SK-N-DZ (cell line): ENCODE data around the gene NANOGP8.
"Not testable (repeated sequence)": the region's sequence is repeated elsewhere in the genome, so short reads cannot be mapped to it uniquely, and the experiment has no call there.

Experiments
- DNase-seq: peaks from one replicate; pipeline ENCODE4 v3.0.0-alpha.2; 2015; ENCODE audit warnings: low spot score

Gene NANOGP8

DNA sequence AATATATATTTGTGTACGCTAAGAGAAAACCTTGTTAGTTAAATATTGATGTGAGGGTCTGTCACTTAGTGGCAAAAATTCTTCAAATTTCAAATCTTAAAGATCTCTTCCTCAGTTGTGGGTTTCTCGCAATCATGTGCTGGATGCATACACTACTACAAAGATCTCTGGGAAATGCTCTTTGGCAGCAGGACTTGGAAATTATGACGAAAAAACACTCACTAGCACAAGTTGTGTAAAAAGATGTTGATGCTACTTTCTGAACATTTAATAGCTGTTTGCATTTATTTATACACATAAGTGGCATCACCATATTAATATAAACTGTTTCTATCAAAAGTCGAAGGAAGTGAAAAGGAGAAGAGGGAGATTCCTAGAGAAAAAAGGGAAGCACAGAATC, 10.8 kb upstream of the NANOGP8 start:
- DNase-seq: no peak

DNA sequence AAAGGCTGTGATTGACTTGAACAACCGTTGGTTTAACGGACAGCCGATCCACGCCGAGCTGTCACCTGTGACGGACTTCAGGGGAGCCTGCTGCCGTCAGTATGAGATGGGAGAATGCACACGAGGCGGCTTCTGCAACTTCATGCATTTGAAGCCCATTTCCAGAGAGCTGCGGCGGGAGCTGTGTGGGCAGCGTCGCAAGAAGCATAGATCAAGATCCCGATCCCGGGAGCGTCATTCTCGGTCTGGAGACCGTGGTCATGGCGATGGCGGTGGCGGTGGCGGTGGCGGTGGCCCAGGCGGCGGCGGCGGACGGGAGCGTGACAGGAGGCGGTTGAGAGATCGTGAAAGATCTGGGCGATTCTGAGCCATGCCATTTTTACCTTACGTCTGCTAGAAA, 7.8 kb upstream of the NANOGP8 start:
- no peak for DNase-seq

DNA sequence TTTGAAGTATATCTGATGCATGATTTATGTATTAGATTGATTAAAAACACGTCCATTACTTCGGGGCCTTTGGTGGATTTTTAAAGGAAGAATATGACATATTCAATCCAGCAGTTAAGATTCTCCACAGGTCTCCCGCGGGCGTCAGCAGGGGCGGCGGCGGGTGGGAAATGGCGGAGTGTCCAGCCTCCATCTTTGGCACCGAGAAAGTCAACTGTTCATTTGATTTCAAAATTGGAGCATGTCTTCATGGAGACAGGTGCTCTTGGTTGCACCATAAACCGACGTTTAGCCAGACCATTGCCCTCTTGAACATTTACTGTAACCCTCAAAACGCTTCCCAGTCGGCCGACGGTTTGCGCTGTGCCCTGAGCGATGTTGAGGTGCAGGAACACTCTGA, 7.2 kb upstream of the NANOGP8 start:
- no peak for DNase-seq

DNA sequence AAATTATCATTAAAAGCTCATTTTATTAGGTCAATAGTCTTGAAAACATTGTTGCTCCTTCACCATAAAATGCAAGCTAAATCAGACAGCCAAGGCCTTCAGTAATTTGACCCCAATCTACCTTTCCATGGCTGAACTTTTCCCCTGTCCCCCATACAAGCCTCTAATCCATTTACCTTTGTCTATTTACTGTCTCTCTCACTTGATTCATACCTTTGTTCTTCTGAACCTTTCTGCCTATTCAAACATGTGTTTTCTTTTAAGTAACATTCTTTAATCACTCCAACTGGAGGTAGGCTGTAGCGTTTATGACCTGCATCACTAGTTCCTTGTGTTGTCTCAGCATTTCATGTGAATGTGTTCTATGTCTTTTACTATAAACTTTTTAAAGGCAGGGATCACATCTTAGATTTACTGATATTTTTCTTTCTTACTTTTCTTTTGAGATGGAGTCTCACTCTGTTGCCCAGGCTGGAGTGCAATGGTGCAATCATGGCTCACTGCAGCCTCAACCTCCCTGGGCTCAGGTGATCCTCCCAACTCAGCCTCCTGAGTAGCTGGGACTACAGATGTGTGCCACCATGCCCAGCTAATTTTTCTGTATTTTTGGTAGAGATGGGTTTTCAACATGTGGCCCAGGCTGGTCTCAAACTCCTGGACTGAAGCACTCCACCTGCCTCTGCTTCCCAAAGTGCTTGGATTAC, 5.2 kb upstream of the NANOGP8 start:
- DNase-seq: no peak

DNA sequence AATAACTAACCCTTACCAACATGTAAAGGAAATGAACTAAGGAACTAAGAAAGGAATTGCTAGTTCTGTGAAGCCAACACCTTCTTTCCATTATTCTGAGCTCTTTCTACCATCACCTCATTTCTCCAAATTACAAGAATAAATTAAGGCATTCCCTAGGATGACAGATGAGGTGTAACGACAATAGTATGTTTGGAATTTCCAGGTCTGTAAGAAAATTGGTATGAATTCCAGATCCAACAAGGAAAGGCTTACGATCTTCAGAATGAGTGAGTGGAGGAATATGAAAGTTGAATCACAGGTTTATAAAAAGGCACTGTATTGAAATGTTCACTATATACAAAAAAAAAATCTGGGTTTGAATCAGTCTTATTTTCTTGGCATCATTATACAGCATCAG, 4.5 kb upstream of the NANOGP8 start:
- DNase-seq: no peak

DNA sequence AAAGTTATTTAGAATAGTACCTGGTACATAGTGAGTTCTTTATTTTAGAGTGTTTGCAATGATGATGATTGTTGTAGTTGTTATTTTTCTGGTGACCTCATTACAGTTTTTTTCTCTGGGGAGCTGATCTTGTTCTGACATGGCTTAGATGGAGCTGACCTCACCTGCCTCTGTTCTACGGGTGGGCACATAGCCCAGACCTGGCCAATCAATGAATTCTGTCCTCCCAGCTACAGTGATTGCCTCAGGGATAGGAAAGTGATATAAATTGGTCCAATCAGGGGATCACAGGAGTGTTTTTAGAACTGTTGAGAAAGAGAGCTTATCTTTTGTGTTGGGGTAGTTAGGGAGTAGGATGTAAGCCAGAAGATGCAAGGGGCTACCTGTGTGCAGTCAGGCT, 3.2 kb upstream of the NANOGP8 start:
- DNase-seq: no peak

DNA sequence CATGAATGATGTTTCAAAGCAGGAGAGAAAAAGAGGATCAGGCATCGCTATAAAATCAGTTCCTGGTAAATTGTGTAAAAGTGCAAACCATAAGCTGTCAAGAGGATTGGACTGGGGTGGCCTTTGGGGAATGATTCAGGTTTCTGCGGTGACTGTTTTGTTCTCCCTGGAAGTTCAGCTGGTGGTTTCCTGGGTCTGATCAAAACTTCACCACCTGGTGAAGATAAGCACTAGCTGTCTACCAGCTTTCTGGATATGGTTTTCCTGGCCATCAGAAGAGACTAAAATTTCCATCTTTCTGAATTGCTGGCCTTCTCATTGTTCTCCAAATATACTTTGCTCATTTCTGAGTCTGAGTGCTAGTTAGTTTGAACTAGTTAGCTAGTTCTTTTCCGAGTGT, 2.7 kb upstream of the NANOGP8 start:
- DNase-seq: no peak

DNA sequence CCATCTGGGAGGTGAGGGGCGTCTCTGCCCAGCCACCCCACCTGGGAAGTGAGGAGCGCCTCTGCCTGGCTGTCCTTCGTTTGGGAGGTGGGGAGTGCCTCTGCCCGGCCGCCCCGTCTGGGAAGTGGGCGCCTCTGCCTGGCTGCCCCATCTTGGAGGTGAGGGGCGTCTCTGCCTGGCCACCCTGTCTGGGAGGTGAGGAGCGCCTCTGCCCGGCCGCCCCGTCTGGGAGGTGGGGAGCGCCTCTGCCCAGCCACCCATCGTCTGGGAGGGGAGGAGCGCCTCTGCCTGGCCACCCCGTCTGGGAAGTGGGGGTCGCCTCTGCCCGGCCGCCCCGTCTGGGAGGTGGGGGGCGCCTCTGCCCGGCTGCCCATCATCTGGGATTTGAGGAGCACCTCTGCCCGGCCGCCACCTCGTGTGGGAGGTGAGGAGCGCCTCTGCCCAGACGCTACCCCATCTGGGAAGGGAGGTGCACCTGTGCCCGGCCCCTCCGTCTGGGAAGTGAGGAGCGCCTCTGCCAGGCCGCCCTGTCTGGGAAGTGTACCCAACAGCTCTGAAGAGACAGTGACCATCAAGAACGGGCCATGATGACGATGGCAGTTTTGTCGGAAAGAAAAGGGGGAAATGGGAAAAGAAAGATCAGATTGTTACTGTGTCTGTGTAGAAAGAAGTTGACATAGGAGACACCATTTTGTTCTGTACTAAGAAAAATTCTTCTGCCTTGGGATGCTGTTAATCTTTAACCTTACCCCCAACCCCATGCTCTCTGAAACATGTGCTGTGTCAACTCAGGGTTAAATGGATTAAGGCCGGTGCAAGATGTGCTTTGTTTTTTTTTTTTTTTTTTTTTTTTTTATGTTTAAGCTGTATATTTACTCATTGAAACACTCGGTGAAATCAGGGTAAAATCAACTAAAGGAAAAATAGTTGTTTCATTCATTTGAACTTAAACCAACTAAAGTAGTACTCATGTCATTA, 2.4 kb downstream of the NANOGP8 start:
- DNase-seq: not testable (repeated sequence)

DNA sequence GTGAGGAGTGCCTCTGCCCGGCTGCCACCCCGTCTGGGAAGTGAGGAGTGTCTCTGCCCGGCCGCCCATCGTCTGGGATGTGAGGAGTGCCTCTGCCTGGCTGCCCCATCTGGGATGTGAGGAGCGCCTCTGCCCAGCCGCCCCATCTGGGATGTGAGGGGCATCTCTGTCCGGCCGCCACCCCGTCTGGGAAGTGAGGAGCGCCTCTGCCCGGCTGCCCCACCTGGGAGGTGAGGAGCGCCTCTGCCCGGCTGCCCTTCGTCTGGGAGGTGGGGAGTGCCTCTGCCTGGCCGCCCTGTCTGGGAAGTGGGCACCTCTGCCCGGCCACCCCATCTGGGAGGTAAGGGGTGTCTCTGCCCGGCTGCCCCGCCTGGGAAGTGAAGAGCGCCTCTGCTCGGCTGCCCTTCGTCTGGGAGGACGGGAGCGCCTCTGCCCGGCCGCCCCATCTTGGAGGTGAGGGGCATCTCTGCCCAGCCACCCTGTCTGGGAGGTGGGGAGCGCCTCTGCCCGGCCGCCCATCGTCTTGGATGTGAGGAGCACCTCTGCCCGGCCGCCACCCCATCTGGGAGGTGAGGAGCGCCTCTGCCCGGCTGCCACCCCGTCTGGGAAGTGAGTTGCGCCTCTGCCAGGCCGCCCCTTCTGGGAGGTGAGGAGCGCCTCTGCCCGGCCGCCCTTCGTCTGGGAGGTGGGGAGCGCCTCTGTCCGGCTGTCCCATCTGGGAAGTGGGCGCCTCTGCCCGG, 3.3 kb downstream of the NANOGP8 start:
- not testable (repeated sequence) for DNase-seq

DNA sequence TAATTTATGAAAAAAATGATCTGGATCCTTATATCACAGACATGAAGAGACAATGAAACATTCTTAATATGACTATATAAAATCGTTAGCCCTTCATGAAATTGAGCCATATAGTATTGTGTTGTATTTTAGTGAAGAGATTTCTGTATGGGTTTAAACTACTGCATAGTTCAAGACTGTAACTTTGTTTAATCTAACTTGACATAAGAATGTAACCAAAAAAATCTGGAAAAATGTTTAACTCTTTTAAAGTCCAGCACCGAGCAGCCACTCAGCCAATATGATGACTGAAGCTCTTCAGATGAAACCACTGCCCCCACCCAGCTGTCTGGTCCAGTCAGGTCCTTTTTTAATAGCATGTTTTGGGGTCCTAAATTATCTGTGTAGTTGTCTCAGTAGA, 4.9 kb downstream of the NANOGP8 start:
- DNase-seq: no peak

DNA sequence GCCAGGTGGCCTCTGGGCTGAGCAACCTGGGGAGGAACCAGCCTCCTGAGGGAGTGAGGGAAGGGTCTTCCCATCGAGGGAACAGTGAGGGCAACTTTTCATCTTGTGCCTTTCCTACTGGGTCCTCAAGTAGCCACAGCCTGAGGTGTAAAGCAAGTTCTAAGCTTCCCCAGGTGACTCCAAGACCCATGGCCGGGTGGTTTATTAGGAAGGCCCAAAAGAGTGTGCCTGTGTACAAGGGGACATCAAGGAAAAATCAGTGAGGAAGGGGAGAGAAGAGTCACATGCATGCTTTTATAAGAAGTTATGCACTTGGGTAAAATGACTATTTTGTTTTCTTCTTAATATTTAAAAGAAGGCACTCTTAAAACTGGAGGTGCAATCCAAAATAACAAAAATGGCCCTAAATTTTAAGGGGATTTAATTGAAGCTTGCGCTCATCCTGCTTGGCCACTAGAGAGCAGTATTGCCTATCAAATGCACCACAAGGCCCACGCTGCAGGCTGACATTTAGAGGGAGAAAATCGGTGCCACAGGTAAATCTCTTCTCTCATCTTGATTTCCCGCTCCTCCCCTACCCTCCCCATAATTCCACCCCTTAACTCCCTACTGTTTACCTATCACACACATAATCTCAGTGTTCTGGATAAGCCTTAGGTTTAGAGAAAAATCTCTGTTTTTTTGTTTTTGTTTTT, 6.7 kb downstream of the NANOGP8 start:
- DNase-seq: peak; percentile 55

DNA sequence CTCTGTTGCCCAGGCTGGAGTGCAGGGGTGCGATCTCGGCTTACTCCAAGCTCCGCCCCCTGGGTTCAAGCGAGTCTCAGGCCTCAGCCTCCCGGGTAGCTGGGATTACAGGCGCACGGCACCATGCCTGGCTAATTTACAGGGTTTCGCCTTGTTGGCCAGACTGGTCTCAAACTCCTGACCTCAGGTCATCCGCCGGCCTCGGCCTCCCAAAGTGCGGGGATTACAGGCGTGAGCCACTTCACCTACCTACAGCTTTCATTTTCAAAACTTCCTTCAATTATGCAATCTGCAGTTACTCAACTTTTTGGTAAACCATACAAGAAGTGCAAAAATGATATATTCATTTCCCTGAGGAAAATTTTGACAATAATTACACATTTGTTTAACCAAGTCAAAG, 14.0 kb downstream of the NANOGP8 start:
- DNase-seq: no peak

DNA sequence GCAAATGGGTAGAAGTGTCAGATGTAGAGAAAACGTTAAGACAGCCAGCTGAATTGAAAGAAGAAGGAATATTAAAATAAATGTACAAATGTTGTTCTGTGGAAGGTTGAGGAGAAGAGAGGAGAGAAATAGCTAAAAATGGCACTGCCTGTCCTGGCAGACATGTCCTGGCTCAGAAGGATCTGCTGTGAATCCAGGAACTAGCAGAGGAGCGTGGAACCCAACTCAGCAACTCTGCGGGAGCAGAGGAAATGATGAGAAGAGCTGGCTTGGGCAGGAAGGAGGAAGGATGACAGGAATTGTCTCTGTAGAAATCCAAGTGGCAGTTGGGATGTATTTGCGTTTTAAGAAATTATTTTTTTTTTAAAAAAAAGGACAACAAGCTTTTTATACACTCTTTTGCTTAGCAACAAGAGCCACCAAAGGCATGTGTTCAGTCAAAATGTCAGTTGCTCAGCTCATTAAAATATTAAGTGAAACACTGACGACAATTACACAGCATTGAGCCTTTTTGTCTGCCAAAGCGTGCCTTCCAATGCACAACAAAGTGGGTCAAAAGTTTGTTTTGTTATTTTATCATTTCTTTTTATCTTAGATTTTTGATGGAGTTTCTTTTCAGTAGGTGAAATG, 16.1 kb downstream of the NANOGP8 start:
- no peak for DNase-seq

DNA sequence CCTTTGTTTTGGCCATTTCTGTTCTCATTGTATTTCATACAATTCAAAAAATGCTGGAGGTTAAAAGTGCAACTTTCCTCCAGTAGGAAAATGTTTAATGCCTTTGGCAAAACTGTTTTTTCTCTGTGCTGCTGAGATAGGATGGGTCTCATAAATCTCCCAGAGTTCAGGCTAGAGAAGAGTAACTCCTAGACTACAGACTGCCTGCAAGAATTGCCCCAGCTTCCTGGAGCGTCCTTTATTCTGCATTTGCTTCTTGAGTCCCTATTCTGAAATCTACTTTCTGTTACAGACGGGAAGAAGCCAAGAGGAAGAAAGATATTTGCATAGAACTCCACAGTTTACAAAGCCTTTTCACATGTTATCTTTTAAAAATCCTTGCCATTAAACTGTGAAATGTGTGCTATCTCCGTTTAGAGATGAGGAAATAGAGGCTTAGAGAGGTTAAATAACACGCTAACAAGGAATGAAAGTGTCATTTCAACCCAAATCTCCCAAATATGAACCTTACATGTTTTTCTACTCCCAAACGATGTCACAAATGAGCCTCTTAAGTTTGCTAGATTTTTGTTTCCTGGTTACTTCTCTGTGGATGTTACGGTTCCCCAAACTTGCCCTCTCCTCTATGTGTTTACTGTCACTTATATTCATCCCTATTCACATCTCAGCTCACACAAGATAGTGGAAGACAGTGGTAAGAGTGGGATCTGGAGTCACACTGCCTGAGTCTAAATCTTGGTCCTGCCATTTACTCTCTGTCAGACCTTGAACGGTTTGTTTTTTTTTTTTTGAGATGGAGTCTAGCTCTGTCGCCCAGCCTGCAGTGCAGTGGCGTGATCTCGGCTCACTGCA, 17.4 kb downstream of the NANOGP8 start:
- no peak for DNase-seq

DNA sequence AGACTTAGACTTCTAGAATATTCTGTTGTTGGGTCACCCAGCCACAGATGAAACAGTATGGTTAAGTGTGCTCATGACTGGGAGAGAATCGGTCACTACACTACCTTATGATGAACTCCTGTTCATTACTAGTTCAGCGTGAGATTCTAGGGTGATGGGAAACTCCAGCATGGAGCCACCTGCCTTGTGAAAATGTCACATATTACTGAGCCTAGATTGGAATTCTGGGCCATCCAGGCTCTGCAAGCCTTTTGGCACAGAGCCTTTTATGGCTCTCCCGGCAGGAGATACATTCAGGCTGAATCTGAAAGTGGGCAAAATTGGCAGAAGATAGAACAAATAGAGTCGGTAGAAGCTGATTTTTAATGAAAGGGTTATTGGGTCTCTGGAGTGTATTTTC, 19.0 kb downstream of the NANOGP8 start:
- no peak for DNase-seq

DNA sequence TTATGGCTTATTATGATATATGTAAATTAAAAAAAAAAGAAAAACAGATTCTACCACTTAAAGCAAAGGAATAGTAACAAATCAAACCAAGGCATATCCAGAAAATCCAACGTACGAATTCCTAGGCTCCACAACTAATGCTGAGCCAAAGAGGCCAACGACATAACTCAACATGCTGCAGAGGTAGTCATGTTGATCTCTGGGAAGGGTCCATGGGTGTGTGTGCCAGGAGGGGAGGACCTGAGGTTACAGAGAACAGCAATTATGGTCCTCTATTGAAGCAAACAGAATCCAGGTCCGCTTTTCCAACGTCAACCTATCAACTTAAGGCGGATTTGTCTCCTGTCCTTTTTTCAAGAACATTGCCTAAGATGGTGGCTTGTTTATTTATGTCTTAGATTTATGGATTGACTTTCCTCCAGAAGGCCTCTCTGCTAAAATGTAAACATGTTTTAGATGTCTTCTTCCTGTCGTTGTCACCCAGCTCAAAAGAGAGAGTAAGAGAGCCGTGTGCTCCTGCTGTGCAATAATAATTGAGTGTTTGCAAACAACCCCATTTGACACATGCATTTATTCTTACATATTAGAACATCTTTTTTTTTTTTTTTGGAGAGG, 20.4 kb downstream of the NANOGP8 start:
- no peak for DNase-seq

DNA sequence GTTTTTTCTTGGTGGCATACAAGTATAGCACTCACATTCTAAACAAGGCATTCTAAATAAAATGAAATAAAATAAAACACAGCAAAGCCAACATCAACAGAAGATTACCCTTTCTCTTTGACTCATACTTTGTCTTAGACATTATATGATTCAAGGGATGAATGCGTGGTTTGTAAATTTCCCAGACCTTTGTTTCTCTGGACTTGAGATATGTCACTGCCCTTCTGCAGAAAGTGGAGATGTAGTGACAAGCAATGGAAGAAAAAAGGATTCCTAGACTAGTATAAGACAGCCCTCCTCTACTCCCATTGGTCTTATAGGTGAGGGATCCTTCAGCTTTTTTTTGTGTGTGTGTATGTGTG, 22.4 kb downstream of the NANOGP8 start:
- DNase-seq: no peak

DNA sequence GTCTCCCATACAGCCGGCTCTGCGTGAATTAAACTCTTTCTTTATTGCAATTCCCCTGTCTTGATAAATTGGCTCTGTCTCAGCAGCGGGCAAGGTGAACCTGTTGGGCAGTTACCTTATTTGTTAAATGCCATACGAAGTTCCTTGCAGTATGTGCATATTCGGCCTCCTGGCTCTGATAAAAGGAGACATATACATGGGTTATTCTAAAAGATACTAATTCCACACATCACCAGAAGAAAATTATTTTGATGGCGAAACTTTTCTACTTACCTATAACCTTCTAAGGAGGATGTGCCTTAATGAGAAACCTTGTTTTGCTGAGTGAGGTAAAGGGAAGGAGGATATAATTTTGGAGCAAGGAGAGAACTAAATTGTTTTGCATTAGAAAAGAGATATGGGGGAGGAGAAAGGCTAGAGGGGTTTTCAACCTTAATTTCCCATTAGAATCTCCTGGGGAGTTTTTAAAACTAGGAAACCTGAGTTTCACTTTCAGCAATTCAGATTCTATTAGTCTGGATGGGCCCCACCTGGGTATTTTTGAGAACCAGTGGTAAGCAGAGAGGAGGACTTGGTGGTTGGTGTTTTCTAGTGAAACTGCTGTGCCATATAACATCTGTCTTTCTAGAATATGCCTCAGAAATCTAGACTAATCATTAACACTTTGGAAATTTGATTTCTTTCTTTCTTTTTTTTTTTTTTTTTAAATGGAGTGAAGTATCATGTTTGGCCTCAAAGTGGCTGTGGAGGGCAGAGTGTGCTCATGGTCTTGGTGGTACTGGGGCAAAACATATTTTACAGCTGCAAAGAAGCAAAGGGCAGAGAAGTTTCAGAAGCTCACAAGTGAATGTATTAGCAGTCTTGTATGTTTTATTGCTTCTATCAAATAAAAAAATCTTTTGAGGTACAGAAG, 23.0 kb downstream of the NANOGP8 start:
- no peak for DNase-seq
